Thyroid gland (tissue), 4 donors: ENCODE measurements around the gene POLR1A.

Experiments
- POLR2A ChIP-seq, 2 donors: fragments of 450-650 bp; IDR thresholded peaks; one replicate each; pipeline ENCODE4 v1.6.1; 2017; ENCODE audit warnings: antibody characterized with exemption in 2 of 2, mild to moderate bottlenecking in 2 of 2, moderate library complexity in 1 of 2
- TF ChIP-seq, protein P1 (sequence below), 6 experiments: fragments of 200-600 bp in 3 of 6; fragments of 450-650 bp in 3 of 6; sonication (generic) in 3 of 6; IDR thresholded peaks; one replicate each; pipeline ENCODE4 v1.5.1; 2016 to 2019; ENCODE audit warnings: antibody characterized with exemption in 6 of 6, mild to moderate bottlenecking in 2 of 6, inconsistent platforms in 1 of 6, moderate library complexity in 1 of 6

DNA sequence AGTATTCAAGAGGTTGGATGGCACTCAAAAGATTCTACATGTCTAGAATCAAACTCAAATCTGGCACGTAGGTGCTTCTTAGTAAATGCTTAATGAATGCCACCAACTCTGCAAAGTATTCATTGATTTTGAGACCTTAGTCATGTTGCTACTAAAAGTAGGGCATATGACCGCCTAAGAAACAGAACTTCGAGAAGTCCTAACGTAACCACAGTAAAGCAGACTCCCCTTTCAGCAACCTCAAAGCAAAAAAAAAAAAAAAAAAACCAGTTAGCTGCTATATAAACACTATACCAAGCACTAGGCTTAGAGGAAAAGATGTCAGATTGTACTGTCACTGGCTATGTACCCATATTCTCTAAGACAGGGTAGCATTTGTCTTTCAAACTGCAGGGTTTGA lies 34.3 kb upstream of the POLR1A start:
- TF ChIP-seq, protein P1, sequence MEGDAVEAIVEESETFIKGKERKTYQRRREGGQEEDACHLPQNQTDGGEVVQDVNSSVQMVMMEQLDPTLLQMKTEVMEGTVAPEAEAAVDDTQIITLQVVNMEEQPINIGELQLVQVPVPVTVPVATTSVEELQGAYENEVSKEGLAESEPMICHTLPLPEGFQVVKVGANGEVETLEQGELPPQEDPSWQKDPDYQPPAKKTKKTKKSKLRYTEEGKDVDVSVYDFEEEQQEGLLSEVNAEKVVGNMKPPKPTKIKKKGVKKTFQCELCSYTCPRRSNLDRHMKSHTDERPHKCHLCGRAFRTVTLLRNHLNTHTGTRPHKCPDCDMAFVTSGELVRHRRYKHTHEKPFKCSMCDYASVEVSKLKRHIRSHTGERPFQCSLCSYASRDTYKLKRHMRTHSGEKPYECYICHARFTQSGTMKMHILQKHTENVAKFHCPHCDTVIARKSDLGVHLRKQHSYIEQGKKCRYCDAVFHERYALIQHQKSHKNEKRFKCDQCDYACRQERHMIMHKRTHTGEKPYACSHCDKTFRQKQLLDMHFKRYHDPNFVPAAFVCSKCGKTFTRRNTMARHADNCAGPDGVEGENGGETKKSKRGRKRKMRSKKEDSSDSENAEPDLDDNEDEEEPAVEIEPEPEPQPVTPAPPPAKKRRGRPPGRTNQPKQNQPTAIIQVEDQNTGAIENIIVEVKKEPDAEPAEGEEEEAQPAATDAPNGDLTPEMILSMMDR (IDR thresholded peaks at IDR 0.05): no peak
- no peak for TF ChIP-seq POLR2A (IDR thresholded peaks at IDR 0.05)
